HAP-1 (cell line): Measurements from ENCODE around the gene CTDSPL.

ENCODE experiments used
- DNase-seq, 2 experiments: peaks; one replicate each; pipeline ENCODE4 v3.0.0-alpha.2; 2016 to 2020; ENCODE audit warnings: low spot score in 2 of 2
- H3K27me3 ChIP-seq: fragments of 250-450 bp; sonication (Bioruptor Pico); 2 replicates; pipeline ENCODE4 v1.5.1; 2020; ENCODE audit warnings: low read depth, mild to moderate bottlenecking, moderate library complexity
- H3K36me3 ChIP-seq: fragments of 250-450 bp; sonication (Bioruptor Pico); replicated peaks from 2 replicates; pipeline ENCODE4 v1.5.1; 2020; ENCODE audit warnings: mild to moderate bottlenecking
- H3K4me1 ChIP-seq: fragments of 250-450 bp; sonication (Bioruptor Pico); 2 replicates; pipeline ENCODE4 v1.5.1; 2020; ENCODE audit warnings: mild to moderate bottlenecking
- H3K4me3 ChIP-seq: fragments of 250-450 bp; sonication (Bioruptor Pico); 2 replicates; pipeline ENCODE4 v1.5.1; 2020; ENCODE audit warnings: mild to moderate bottlenecking, moderate library complexity
- H3K9me3 ChIP-seq: fragments of 250-450 bp; sonication (Bioruptor Pico); 2 replicates; pipeline ENCODE4 v1.5.1; 2020; ENCODE audit warnings: mild to moderate bottlenecking, moderate library complexity
- in situ Hi-C: fragments of 300-500 bp; cut with MboI; formaldehyde crosslinking; loops from 3 replicates; pipeline ENCODE4 v1.14.3; 2020; ENCODE audit warnings: low sequenced_read_pairs, inconsistent platforms, mixed read lengths

CTDSPL gene

GRCh38 chr3:37905346-37905745, 43.7 kb downstream of the CTDSPL start:
- in situ Hi-C loops, result no loop called here
- H3K27me3 ChIP-seq, result no peaks in the 10 kb centered on the region
- no peaks in the 10 kb centered on the region for H3K9me3 ChIP-seq
- H3K4me3 ChIP-seq, result no peak overlapping the region
- peaks cover 4% of the 10 kb centered on the region; the same call in 1 of the 2 replicates for H3K4me1 ChIP-seq
- DNase-seq, result no peak
- no peaks in the 10 kb centered on the region for H3K36me3 ChIP-seq

- no peaks in the 10 kb centered on the region for H3K9me3 ChIP-seq
- no peaks in the 10 kb centered on the region for H3K36me3 ChIP-seq
- H3K4me1 ChIP-seq, result peaks cover 4% of the 10 kb centered on the region; the same call in 1 of the 2 replicates
- in situ Hi-C loops, result no loop called here
- no peak for DNase-seq
- H3K27me3 ChIP-seq, result no peaks in the 10 kb centered on the region
- H3K4me3 ChIP-seq, result no peak overlapping the region
Observed at GRCh38 chr3:37905987-37906674, 44.5 kb downstream of the CTDSPL start.

- Histone ChIP-seq H3K9me3 (no peaks in the 10 kb centered on the region), H3K27me3 (no peaks in the 10 kb centered on the region), H3K36me3 (no peaks in the 10 kb centered on the region), H3K4me3 (no peak overlapping the region), H3K4me1 (peaks cover 4% of the 10 kb centered on the region; the same call in 1 of the 2 replicates)
- in situ Hi-C loops, result no loop called here
- no peak for DNase-seq
Observed at GRCh38 chr3:37906734-37907282, 45.1 kb downstream of the CTDSPL start.

- H3K4me3 ChIP-seq, result no peak overlapping the region
- no peaks in the 10 kb centered on the region for H3K27me3 ChIP-seq
- in situ Hi-C loops, result no loop called here
- H3K4me1 ChIP-seq, result peaks cover 4% of the 10 kb centered on the region; the same call in 1 of the 2 replicates
- DNase-seq, result no peak
- no peaks in the 10 kb centered on the region for H3K36me3 ChIP-seq
- no peaks in the 10 kb centered on the region for H3K9me3 ChIP-seq
Observed at GRCh38 chr3:37907371-37907770, 45.7 kb downstream of the CTDSPL start.

- Histone ChIP-seq H3K9me3 (no peaks in the 10 kb centered on the region), H3K27me3 (no peaks in the 10 kb centered on the region), H3K36me3 (no peaks in the 10 kb centered on the region), H3K4me3 (no peak overlapping the region), H3K4me1 (peaks cover 4% of the 10 kb centered on the region; the same call in 1 of the 2 replicates)
- in situ Hi-C loops, result no loop called here
- no peak for DNase-seq
Observed at GRCh38 chr3:37907906-37908305, 46.2 kb downstream of the CTDSPL start.

GRCh38 chr3:37909067-37909911, 47.6 kb downstream of the CTDSPL start:
- no peak overlapping the region for H3K4me3 ChIP-seq
- H3K36me3 ChIP-seq, result no peaks in the 10 kb centered on the region
- peaks cover 4% of the 10 kb centered on the region; the same call in 1 of the 2 replicates for H3K4me1 ChIP-seq
- no peaks in the 10 kb centered on the region for H3K27me3 ChIP-seq
- H3K9me3 ChIP-seq, result no peaks in the 10 kb centered on the region
- in situ Hi-C loops, result no loop called here
- no peak for DNase-seq

GRCh38 chr3:37910671-37911400, 49.2 kb downstream of the CTDSPL start:
- no peaks in the 10 kb centered on the region for H3K9me3 ChIP-seq
- in situ Hi-C loops, result no loop called here
- no peak for DNase-seq
- peaks cover 4% of the 10 kb centered on the region; the same call in 1 of the 2 replicates for H3K4me1 ChIP-seq
- H3K27me3 ChIP-seq, result no peaks in the 10 kb centered on the region
- no peaks in the 10 kb centered on the region for H3K36me3 ChIP-seq
- no peak overlapping the region for H3K4me3 ChIP-seq

GRCh38 chr3:37912052-37912733, 50.5 kb downstream of the CTDSPL start:
- no peak overlapping the region for H3K4me3 ChIP-seq
- no peaks in the 10 kb centered on the region for H3K4me1 ChIP-seq
- no peaks in the 10 kb centered on the region for H3K27me3 ChIP-seq
- in situ Hi-C loops, result no loop called here
- no peak for DNase-seq
- no peaks in the 10 kb centered on the region for H3K9me3 ChIP-seq
- no peaks in the 10 kb centered on the region for H3K36me3 ChIP-seq

GRCh38 chr3:37913522-37913921, 51.8 kb downstream of the CTDSPL start:
- DNase-seq, result no peak
- in situ Hi-C loops, result no loop called here
- Histone ChIP-seq H3K4me3 (no peak overlapping the region), H3K27me3 (no peaks in the 10 kb centered on the region), H3K36me3 (no peaks in the 10 kb centered on the region; the same call in 1 of the 2 replicates), H3K4me1 (no peaks in the 10 kb centered on the region), H3K9me3 (no peaks in the 10 kb centered on the region)

- no peaks in the 10 kb centered on the region for H3K27me3 ChIP-seq
- no peaks in the 10 kb centered on the region; the same call in 1 of the 2 replicates for H3K36me3 ChIP-seq
- H3K4me3 ChIP-seq, result no peak overlapping the region
- H3K9me3 ChIP-seq, result no peaks in the 10 kb centered on the region
- in situ Hi-C loops, result no loop called here
- DNase-seq, result no peak
- H3K4me1 ChIP-seq, result no peaks in the 10 kb centered on the region
Observed at GRCh38 chr3:37916685-37917084, 55.0 kb downstream of the CTDSPL start.

- in situ Hi-C loops, result no loop called here
- no peak overlapping the region for H3K4me3 ChIP-seq
- DNase-seq, result no peak
- H3K4me1 ChIP-seq, result no peaks in the 10 kb centered on the region
- H3K36me3 ChIP-seq, result no peaks in the 10 kb centered on the region; the same call in 1 of the 2 replicates
- H3K9me3 ChIP-seq, result no peaks in the 10 kb centered on the region
- no peaks in the 10 kb centered on the region for H3K27me3 ChIP-seq
Observed at GRCh38 chr3:37918627-37919026, 56.9 kb downstream of the CTDSPL start.

GRCh38 chr3:37920156-37920699, 58.5 kb downstream of the CTDSPL start:
- no peak overlapping the region for H3K4me3 ChIP-seq
- in situ Hi-C loops, result no loop called here
- H3K4me1 ChIP-seq, result no peaks in the 10 kb centered on the region
- no peaks in the 10 kb centered on the region for H3K27me3 ChIP-seq
- no peaks in the 10 kb centered on the region for H3K9me3 ChIP-seq
- no peak for DNase-seq
- no peaks in the 10 kb centered on the region; the same call in 1 of the 2 replicates for H3K36me3 ChIP-seq

- Histone ChIP-seq H3K36me3 (no peaks in the 10 kb centered on the region; the same call in 1 of the 2 replicates), H3K9me3 (no peaks in the 10 kb centered on the region), H3K27me3 (no peaks in the 10 kb centered on the region), H3K4me1 (no peaks in the 10 kb centered on the region), H3K4me3 (no peak overlapping the region)
- in situ Hi-C loops, result no loop called here
- no peak for DNase-seq
Observed at GRCh38 chr3:37921025-37921424, 59.3 kb downstream of the CTDSPL start.
